ENCODE data around the gene RPS6KA2.
A peak's percentile ranks its signal among the peaks of the same experiment; 100 is the strongest.

The RPS6KA2 gene

DNA sequence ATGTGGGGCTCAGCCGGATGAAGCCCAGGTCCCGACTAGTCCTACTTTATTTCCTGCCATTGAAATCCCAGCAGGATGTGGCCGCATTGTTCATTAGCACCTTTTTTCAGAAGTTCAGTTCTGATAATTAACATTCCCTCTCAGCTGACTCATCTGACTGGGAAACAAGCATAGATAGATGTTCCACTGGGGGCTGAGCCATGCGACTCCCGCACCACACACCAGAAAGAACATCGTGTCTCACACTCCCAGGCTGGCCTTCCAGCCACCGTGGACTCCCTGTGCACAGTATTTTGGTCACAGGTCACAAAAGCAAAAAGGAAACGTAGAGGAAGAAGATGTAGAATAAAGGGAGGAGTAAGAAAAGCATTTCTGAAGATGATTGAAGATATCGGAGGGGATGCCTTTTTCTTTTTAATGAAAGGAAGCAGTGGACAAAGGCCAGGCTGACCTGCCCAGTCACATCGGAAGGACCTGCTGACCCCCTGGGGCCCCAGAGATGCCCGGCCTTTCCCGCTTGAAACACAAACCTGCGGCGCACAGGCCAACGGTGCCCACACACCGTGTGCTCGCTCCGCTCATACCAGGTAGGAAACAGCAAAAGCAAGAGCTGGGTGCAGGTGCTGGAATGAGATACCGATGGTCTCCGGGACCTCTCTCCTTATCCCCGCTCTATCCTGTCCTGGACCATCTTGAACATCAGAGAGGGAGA is 11.8 kb downstream of the RPS6KA2 start:
- DNase-seq (ENCODE audit: low spot score) = no peak

DNA sequence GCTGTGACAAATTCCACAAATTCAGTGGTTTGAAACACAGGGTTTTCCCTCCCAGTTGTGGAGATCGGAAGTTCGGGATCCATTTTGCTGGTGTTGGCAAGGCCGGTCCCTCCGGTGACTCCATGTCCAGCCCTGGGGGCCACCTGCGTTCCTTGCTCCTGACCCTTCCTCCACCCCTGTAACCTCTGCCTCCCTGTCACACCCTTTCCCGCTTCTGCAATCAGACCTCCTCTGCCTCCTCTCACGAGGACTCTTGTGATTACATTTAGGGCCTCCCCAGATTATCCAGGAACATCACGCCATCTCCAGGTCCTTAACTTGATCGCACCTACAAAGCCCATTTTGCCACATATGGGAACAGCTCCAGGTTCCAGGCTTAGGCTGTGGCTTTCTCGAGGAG is 12.5 kb downstream of the RPS6KA2 start:
- DNase-seq (ENCODE audit: low spot score) = no peak

DNA sequence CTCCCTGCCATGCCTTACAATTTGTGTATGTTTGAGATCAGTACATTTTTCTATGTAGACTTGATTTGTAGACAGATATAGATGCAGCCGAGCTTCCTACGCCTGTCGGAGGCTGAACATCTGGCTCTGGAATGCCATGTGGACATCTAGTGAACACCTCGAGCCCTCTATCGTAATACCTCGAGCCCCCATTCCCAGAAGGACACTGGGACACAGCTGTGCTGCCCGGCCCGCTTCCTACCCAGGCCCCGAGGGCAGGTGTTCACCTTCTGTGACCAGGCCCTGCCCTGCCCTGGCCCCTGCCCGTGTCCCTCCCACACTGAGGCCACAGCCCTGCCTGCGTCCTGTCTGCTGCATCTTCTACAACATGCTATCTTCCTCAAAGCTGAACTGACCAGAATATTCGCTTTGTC is 12.9 kb downstream of the RPS6KA2 start:
- no peak for DNase-seq (ENCODE audit: low spot score)

DNA sequence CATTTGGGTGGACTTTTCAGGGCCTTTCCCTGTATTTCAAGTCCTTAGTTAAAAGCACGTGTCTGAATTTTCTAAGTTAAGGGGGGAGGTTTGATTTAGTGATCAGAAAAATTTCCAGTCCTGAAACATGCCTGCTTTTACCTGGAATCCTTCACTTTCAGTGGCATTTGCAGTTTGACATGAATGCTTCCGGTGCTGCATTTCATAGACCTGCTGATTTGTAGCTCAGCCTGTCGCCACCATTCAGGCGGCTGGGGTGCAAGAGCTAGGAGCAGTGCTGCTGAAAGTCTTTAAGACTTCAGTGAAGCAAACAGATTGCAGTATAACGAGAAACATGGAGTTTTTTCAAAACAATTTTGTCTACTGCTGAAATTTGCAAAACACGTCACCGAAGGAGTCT is 14.0 kb downstream of the RPS6KA2 start:
- no peak for DNase-seq (ENCODE audit: low spot score)

DNA sequence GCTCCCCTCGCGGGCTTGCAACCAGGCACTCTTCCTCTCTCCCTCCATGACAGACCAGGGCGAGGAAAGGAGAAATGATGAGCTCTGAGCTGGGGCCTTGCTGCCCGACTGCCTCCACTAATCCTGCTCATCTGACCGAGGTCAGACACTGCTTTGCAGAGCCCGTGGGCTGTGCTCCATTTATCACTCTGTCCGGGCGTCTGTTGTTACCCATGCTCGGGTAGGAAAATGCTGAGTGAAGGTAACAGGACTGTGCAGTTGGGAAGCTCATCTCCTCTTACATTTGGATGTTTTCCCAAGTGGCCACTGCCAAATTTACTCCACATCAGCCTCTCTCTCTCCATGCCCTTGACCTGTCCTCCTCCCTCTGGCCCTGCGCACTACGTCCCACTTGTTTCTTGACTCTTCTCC is 14.6 kb downstream of the RPS6KA2 start:
- DNase-seq (ENCODE audit: low spot score) = no peak

DNA sequence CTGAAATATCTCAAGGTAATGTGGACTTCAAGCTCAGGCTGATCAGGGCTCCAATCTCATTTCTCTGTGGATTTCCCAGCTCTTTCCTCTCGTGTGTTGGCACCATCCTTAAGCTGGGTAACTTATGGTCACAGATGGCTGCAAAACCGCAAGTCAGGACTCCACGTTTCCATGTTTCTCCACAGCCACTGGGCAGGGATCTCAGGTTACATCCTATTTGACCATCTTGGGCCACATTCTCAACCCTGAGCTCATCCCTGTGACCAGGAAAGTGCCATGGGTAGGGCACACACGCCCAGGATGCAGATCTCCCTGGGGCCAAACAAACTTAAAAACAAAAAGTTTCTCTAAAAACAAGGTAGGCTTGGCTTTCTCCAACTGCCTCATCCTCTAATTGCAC is 15.4 kb downstream of the RPS6KA2 start:
- no peak for DNase-seq (ENCODE audit: low spot score)

DNA sequence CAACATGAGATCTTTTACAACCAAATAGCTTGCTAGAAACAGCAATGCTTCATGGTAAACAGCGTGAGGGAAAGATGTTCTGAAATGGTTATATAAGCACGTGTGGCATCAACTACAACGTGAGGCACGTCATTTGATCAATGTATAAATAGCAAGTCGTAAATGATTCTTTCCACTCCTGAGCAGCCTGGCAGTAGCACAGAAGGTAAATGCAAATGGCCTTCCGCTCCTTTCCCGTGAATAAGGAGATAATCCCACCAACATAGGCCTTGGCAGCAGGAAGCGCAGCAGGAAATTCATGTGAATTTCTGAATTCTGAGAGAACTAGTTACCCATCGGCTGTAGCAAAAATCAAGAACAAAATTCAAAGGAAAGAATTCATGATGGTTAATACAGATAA is 17.0 kb downstream of the RPS6KA2 start:
- DNase-seq (ENCODE audit: low spot score) = no peak

DNA sequence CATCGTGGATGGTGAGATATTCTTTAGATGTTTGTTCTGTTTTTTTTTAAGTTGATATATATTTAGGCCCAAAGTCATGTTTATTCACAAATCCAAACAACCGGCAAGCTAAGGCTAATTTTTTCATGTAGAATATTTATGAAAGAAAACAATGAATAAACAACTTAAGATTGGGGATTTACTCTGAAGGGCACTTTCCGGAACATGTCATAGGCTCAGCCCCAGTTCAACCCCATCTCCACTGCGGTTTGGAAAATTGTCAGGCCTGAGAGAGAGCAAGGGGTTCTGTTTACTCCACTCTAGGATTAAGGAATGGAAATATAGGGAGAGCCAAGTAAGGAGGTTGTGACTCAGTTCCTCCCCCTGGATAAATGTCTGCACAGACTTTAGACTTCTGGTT is 18.3 kb downstream of the RPS6KA2 start:
- no peak for DNase-seq (ENCODE audit: low spot score)

DNA sequence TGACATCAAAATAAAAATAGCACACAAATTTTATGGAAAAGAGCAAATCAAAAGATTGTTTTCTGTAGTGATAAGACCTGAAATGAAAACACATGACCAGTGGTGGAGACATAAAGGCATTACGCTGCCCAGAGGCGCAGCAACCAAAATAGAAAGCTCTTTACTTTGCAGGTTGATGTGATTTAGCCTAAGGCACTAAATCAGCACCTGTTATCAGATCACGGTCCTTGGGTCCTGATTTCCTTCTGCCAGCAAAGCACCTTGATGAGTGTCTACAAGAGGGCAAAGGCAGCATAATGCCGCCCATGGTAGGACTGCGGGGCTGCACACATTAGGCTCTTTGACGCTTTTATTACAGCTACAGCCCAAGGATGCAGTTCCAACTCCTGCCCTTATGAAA is 21.3 kb downstream of the RPS6KA2 start:
- no peak for DNase-seq (ENCODE audit: low spot score)

DNA sequence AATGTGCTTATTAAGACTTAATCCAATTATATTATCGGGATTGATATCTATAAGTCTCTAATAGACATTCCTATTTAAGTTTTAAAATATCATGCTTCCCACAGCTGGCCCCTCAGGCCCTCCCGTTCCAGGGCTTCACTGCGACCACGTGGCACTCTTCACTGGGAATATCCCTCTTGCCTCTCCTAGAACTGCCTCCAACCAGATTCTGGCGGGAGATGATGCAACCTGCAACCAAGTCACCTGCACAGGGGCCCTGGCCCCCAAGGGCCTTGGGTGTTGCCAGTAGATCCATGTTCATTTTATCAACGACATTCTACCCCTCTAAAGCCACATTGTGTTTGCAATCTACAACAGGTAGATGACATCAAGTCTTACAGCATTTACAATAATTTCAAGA is 22.1 kb downstream of the RPS6KA2 start:
- DNase-seq (ENCODE audit: low spot score) = no peak

DNA sequence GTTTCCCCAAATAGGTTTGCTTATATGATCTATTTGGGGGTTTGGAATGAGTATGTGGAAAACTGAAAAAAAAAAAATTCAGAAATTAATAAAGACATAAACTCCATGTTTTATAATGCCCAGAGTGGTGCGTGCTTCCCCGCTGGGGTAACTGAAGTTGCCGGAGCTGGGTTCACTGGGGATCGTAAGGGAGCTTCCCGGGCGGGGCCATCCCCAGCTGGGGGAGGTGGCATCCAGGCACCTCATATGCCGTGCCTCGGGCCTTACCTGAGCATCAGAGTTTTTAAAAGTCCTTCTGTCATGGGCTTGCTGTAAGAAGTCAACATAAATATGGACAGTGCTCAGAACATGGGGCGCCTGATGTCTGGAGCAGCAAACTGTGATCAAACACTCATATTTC is 22.7 kb downstream of the RPS6KA2 start:
- no peak for DNase-seq (ENCODE audit: low spot score)

DNA sequence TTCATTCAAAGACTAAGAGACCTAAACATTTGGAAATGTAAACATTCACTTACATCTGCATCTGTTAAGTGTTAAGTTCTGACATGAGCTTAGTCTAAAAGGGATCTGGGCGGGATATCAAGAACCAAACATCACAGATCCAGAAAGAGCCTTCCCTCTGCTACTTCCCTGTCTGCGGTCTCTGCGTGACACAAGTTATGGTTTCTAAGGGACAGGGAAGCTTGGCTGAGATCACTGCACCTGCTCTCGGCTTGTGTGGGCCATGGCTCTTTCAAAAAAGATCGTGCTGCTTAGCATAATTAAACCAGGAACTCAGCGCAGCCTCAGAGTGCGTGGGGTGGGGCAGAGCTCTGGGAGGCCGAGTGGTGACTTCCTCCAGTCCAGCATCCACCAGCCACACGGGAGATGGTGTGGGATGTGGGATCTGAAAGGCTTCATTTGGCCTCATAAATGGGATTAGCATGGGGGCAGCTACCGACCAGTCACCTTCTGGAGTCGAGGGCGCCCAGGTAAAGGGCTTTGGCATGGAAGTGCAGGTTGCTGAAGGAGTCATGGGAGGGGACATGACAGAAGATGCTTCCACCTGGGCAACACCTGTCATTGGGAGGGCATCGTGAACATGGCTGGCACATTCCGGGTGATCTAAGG is 23.9 kb downstream of the RPS6KA2 start:
- no peak for DNase-seq (ENCODE audit: low spot score)

DNA sequence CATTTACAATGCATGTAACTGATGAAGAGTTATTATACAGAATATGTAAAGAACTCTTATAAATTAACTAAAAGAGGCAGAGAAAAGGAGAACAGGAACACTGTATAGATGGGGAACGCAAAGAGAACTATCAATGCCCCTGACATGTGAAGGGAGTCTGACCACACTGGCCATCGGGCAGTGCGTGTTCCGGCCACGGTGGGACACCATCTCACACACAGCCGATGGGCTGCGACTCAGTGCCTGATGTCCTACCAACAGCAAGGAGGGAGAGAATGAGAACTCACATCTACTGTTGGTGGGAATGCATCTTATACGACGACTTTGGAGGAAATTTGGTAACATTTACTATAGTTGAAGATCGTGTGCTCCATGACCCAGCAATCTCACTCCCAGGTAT is 25.1 kb downstream of the RPS6KA2 start:
- no peak for DNase-seq (ENCODE audit: low spot score)

DNA sequence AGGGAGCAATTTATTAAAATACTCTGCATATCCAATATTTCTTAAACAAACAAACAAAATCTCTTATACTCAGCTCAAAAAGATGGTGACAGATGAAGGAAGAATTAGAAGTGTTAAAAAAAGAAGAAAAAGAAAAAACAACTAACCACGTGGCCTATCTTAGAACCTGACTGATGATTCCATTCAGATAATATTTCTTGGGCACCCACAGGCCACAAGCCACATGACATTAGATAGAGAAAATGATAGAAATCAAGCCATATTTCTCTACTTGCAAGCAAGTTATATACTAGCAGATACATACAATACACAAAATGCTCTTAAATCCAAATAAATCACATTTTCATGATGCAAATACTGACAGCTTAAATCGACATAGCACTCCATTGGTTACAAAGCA is 26.1 kb downstream of the RPS6KA2 start:
- DNase-seq (ENCODE audit: low spot score) = no peak

DNA sequence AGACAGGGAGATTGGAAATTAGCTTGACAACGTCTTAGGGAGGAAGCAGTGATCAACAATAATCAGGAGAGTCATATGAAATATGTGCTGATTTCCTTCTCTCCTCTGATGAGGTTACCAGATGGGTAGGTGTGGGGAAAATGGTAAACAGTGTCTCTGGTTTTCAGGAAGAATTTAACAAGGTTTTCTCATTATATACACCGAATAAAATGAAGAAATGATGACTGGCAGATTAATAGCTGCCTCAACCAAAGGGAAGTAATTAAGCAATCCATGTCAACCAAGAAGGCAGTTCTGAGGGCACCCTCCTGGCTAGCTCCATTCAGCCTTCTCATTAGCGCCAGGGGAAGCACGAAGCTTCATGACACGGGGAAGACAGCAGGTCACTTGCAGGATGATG is 27.8 kb downstream of the RPS6KA2 start:
- no peak for DNase-seq (ENCODE audit: low spot score)

DNA sequence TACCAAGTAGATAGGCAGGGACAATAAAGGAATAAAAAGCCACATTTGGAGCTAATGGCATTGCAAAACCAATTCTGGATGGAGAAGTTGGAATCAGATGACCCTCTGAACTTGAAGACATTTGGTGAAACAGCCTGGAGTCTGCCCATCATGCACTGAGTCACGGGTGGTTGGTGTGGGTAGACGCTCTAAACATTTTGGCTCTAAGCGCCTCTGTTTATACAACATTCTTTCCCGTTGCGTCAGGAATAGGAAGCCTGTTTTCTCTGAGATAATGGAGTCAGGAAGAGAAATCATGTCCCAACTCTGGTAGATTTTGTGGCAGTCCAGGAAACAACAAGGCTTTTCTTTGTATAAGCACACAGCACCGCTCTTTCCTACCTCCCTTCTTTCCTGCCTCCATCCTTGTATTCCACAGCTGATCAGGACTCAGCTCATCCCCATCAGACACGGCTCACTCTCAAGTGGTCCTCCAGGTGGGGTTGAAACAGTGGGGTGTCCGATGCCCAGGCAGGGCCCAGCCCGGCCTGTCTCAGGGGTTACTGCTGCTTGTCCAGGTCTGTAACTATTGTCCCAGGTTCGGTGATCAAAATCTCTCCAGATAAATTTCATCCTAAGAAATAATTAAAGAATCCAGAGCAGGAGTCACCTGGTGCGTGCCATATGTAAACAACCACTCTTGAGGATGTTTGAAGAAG is 28.5 kb downstream of the RPS6KA2 start:
- DNase-seq (ENCODE audit: low spot score) = peak; percentile 57

DNA sequence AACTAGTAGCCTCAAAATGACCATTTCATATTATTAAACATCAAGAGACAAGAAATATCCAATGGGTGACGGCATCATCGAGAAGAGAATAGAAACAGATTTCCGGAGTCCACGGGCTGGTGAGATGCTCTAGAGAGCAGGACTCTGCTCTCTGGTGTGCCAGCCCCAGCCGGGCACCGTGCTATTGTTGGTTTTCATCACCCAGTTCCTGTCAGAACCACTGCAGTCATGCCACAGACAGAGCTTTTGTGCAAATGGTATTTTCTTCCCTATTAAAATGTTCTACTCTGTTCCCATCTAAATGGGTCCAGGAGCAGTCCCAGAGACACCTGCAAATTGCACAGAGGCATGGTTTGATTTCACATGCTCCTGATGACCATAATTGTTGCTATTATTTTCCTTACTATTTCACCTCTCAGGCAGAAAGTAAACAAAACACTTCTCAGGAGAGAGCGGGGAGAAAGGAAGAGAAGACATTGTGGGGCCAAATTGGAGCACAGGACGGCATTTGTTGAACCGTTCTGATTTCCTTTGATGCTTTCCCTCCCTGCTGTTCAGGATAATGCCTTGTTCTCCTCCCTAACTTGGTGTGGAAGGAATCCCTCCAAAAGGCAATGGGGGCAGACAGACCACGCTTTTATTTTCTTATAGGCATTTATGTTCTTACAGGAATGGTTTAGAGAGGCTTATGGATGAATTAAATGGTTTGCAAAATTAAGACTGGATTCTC is 29.2 kb downstream of the RPS6KA2 start:
- DNase-seq (ENCODE audit: low spot score) = peak; percentile 69

DNA sequence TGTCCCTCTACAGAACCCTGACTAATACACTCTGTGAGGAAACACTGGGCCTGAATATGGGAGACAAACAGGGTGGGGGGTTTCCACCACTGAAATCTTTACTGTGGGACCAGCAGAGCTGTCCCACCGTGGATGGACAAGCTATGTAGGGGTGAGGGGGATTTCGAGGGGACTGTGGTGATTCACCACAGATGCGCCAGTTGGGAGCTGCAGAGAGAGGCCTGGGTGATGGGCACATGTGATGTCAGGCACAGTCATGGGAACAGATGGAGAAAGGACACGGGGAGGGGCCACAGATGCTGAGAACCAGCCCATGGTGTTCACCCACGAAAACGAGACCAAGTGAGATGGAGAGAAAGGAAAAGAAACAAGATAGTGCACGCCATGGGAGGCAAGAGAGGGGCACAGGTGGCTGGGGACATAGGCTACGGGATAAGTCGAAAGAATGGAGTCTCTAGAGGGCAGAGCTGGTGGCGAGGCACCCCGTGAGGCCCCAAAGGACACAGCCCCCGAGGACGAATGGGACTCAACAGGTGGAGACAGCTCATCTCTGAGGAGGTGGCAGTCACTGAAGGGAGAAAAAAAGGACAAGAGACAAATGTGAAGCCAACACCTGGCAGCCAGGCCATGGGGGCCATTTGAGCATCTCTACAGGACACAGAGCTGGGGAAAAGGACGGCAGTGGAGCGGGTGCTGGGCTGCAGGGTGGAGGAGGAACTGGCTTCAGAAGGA is 30.1 kb downstream of the RPS6KA2 start:
- DNase-seq (ENCODE audit: low spot score) = no peak

DNA sequence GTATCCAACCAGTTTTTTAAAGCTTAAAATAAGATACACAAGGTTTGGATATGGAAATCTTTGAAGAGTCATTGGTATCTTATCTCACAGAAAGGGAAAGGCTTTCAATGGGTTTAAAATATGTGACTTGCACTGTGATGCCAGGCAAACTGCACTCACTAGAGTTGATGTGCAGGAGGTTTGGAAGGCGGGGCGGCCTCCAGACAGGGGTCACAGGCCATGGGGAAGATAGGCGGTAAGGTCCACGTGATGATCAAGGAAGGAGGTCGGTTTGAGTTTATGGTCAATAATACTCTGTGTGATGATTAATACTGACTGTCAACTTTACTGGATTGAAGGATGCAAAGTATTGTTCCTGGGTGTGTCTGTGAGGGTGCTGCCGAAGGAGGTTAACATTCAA is 31.1 kb downstream of the RPS6KA2 start:
- DNase-seq (ENCODE audit: low spot score) = no peak

DNA sequence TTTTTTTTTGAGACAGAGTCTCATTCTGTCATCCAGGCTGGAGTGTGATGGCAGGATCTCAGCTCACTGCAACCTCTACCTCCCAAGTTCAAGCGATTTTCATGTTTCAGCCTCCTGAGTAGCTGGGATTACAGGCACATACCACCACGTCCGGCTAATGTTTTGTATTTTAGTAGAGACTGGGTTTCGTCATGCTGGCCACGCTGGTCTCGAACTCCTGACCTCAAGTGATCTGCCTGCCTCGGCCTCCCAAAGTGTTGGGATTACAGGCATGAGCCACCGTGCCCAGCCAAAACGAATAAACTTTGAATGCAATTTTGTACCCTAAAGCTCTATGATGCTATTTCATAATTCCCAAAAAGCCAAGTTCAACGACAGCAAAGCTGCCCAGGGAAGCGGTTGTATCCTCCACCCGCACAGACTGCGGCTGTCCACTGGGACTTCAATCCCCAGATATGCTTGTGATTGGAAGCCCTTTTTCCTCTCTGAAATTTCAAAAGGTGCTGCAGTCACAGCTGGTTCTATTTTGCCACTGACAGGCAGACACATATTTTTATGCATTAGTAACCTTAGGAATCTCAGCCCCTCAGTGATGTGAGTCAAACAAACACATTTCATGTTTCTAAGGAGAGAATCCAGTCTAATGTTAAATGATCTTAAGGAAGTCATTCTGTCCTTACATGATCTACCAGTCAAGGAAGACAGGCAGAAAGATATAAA is 31.8 kb downstream of the RPS6KA2 start:
- DNase-seq (ENCODE audit: low spot score) = no peak

DNA sequence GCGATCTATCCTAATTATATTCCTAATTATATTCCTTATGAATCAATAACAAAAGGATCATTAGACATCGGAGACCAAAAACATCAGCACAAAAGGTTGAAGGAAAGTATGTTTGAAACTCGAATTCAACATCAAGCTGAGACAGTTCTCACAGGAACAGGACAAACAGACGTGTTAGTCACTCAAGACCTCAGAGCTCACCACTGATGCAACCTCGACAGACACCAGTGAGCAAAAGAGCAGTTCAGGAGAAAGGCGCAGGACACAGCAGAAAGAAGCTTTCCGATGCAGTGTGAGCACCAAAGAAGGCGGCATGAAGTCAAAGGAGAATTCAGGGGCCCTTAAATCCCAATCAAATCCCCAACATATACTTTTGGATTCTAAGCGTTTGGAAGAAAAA is 34.2 kb downstream of the RPS6KA2 start:
- DNase-seq (ENCODE audit: low spot score) = no peak
